Prostate gland (tissue), 2 donors: ENCODE measurements around the gene IFI44.

Source experiments
- CTCF ChIP-seq, 4 experiments: fragments of 200-600 bp in 2 of 4; fragments of 450-650 bp in 2 of 4; sonication (generic) in 2 of 4; IDR thresholded peaks; 1 replicate in 3 of 4; 2 replicates in 1 of 4; pipeline ENCODE4 v1.5.1; 2016 to 2019; ENCODE audit warnings: antibody characterized with exemption in 4 of 4, mild to moderate bottlenecking in 2 of 4, moderate library complexity in 2 of 4
- POLR2A ChIP-seq: fragments of 450-650 bp; IDR thresholded peaks from one replicate; pipeline ENCODE4 v1.6.1; 2016; ENCODE audit warnings: antibody characterized with exemption, mild to moderate bottlenecking
- POLR2AphosphoS5 ChIP-seq: sonication (generic); formaldehyde crosslinking; IDR thresholded peaks from one replicate; pipeline ENCODE4 v1.6.1; 2017; ENCODE audit warnings: antibody characterized with exemption

DNA sequence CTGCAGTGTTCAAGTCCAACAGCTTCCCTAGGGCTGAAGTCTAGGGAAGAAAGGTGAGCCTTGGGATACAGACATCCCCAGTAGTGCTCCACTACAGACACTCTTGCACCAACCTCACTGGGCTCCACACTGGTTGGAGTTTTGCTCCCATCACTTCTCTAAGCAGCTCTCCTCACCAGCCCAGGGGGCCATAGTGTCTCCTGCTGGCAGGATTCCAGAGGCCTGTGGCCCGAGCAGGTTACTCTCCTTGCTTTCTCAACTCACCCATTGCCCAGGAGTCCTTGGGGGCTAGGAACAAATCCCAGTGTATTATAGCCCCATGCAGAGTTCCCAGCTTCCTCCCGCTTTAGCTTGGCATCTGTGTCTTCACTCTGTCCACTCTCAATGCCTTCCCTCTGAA is 52.8 kb downstream of the IFI44 start:
- TF ChIP-seq CTCF (IDR thresholded peaks at IDR 0.05) (no peak), POLR2AphosphoS5 (no peak), POLR2A (no peak)
